Measurements from ENCODE around the gene WDR17. TPM values are rescaled to one million over a fixed set of nuclear protein-coding genes. Genes with fewer than 3 reads are reported as not detected.

WDR17 gene
- total RNA-seq, 1 experiment from 2014 or later = 4.4 TPM

DNA sequence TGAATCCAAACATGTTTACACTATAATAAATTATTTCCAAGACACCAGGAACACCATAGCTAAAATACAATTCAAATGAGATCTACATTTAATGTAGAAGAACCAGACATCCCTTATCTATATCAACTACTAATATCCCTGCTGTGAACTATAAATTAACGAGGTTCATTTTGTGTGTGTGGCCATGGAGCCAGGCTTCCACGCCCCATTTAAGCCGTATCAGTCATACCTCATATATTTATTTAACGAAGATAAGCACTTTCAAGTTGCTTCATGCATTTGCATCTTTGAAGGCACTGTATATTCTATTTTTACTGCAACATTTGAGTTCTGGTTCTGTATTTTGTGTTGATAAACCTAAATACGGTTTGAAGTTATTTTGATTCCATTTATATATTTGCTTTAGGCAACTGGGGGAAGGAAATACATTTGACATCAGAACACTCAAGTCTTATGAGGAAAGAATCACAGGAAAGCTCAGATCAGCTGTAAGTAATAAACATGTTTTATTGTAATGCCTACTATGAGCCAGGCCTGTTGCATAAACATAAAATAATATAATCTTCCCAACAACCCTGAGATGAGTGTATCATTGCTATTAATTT lies 45.1 kb upstream of the WDR17 start:
- no peak for TF ChIP-seq ZBTB43 (CRISPR knock-in tag; IDR thresholded peaks at IDR 0.05)
- no peak for TF ChIP-seq ZNF512 (CRISPR knock-in tag; IDR thresholded peaks at IDR 0.05; ENCODE audit: borderline replicate concordance)
- TF ChIP-seq ZNF317 (CRISPR knock-in tag; IDR thresholded peaks at IDR 0.05; ENCODE audit: borderline replicate concordance, low read depth) = no peak
- TF ChIP-seq KAT7 (CRISPR knock-in tag; IDR thresholded peaks at IDR 0.05; ENCODE audit: borderline replicate concordance) = no peak
- TF ChIP-seq, protein P1, sequence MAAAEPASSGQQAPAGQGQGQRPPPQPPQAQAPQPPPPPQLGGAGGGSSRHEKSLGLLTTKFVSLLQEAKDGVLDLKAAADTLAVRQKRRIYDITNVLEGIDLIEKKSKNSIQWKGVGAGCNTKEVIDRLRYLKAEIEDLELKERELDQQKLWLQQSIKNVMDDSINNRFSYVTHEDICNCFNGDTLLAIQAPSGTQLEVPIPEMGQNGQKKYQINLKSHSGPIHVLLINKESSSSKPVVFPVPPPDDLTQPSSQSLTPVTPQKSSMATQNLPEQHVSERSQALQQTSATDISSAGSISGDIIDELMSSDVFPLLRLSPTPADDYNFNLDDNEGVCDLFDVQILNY (CRISPR knock-in tag; IDR thresholded peaks at IDR 0.05) = no peak
- no peak for TF ChIP-seq ZNF232 (CRISPR knock-in tag; IDR thresholded peaks at IDR 0.05)
- TF ChIP-seq, protein P2, sequence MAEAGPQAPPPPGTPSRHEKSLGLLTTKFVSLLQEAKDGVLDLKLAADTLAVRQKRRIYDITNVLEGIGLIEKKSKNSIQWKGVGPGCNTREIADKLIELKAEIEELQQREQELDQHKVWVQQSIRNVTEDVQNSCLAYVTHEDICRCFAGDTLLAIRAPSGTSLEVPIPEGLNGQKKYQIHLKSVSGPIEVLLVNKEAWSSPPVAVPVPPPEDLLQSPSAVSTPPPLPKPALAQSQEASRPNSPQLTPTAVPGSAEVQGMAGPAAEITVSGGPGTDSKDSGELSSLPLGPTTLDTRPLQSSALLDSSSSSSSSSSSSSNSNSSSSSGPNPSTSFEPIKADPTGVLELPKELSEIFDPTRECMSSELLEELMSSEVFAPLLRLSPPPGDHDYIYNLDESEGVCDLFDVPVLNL (CRISPR knock-in tag; IDR thresholded peaks at IDR 0.05; ENCODE audit: borderline replicate concordance, low read depth) = no peak
- TF ChIP-seq TP53 (CRISPR knock-in tag; IDR thresholded peaks at IDR 0.05) = no peak
- TF ChIP-seq SMAD3 (CRISPR knock-in tag; IDR thresholded peaks at IDR 0.05; ENCODE audit: borderline replicate concordance) = no peak
- no peak for TF ChIP-seq NFATC4 (CRISPR knock-in tag; IDR thresholded peaks at IDR 0.05)
- TF ChIP-seq TEAD4 (CRISPR knock-in tag; IDR thresholded peaks at IDR 0.05) = no peak
- TF ChIP-seq, protein P3, sequence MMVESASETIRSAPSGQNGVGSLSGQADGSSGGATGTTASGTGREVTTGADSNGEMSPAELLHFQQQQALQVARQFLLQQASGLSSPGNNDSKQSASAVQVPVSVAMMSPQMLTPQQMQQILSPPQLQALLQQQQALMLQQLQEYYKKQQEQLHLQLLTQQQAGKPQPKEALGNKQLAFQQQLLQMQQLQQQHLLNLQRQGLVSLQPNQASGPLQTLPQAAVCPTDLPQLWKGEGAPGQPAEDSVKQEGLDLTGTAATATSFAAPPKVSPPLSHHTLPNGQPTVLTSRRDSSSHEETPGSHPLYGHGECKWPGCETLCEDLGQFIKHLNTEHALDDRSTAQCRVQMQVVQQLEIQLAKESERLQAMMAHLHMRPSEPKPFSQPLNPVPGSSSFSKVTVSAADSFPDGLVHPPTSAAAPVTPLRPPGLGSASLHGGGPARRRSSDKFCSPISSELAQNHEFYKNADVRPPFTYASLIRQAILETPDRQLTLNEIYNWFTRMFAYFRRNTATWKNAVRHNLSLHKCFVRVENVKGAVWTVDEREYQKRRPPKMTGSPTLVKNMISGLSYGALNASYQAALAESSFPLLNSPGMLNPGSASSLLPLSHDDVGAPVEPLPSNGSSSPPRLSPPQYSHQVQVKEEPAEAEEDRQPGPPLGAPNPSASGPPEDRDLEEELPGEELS (CRISPR knock-in tag; IDR thresholded peaks at IDR 0.05) = no peak
- TF ChIP-seq, protein P4, sequence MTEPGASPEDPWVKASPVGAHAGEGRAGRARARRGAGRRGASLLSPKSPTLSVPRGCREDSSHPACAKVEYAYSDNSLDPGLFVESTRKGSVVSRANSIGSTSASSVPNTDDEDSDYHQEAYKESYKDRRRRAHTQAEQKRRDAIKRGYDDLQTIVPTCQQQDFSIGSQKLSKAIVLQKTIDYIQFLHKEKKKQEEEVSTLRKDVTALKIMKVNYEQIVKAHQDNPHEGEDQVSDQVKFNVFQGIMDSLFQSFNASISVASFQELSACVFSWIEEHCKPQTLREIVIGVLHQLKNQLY (CRISPR knock-in tag; IDR thresholded peaks at IDR 0.05) = no peak
- no peak for TF ChIP-seq TEAD1 (CRISPR knock-in tag; IDR thresholded peaks at IDR 0.05)
- TF ChIP-seq ZNF532 (CRISPR knock-in tag; IDR thresholded peaks at IDR 0.05; ENCODE audit: borderline replicate concordance) = no peak
- TF ChIP-seq, protein P5, sequence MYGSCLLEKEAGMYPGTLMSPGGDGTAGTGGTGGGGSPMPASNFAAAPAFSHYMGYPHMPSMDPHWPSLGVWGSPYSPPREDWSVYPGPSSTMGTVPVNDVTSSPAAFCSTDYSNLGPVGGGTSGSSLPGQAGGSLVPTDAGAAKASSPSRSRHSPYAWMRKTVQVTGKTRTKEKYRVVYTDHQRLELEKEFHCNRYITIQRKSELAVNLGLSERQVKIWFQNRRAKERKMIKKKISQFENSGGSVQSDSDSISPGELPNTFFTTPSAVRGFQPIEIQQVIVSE (CRISPR knock-in tag; IDR thresholded peaks at IDR 0.05; ENCODE audit: borderline replicate concordance) = no peak
- TF ChIP-seq CREB1 (CRISPR knock-in tag; IDR thresholded peaks at IDR 0.05) = no peak
- no peak for TF ChIP-seq ZNF138 (CRISPR knock-in tag; conservative IDR thresholded peaks at IDR 0.05)
- no peak for TF ChIP-seq ZNF263 (CRISPR knock-in tag; IDR thresholded peaks at IDR 0.05; ENCODE audit: low read depth)
- TF ChIP-seq, protein P6, sequence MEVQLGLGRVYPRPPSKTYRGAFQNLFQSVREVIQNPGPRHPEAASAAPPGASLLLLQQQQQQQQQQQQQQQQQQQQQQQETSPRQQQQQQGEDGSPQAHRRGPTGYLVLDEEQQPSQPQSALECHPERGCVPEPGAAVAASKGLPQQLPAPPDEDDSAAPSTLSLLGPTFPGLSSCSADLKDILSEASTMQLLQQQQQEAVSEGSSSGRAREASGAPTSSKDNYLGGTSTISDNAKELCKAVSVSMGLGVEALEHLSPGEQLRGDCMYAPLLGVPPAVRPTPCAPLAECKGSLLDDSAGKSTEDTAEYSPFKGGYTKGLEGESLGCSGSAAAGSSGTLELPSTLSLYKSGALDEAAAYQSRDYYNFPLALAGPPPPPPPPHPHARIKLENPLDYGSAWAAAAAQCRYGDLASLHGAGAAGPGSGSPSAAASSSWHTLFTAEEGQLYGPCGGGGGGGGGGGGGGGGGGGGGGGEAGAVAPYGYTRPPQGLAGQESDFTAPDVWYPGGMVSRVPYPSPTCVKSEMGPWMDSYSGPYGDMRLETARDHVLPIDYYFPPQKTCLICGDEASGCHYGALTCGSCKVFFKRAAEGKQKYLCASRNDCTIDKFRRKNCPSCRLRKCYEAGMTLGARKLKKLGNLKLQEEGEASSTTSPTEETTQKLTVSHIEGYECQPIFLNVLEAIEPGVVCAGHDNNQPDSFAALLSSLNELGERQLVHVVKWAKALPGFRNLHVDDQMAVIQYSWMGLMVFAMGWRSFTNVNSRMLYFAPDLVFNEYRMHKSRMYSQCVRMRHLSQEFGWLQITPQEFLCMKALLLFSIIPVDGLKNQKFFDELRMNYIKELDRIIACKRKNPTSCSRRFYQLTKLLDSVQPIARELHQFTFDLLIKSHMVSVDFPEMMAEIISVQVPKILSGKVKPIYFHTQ (CRISPR knock-in tag; IDR thresholded peaks at IDR 0.05) = no peak
- ChIA-PET CTCF (no interaction called here), POLR2A (no interaction called here)
- Mint-ChIP-seq H3K27me3 (ENCODE audit: low read depth) (no peaks in the 10 kb centered on the region), H3K4me3 (no peak overlapping the region), H3K36me3 (0 out of 2 replicates have a peak, but pooled peaks cover 3% of the 10 kb centered on the region), H3K9me3 (peaks cover 12% of the 10 kb centered on the region), H3K27ac (no peak overlapping the region), H3K4me1 (no peaks in the 10 kb centered on the region)
- ATAC-seq = no peak
- no peak for DNase-seq (ENCODE audit: low spot score)
